Activated T-helper 17 cell treated with anti-CD3 and anti-CD28 coated beads, Interleukin-2, amount 50 U/mL, for 72 hours (primary cell): ENCODE results near the gene SLC36A2. TPM values are rescaled to one million over a fixed set of nuclear protein-coding genes. Genes with fewer than 3 reads are reported as not detected.
"Not testable (repeated sequence)": the region's sequence is repeated elsewhere in the genome, so short reads cannot be mapped to it uniquely, and the experiment has no call there.

Experiments used
- ATAC-seq: fragments of 150-1000 bp; cut with Tn5 transposase; replicated peaks from 2 replicates; pipeline ENCODE4 v1.10.0; 2021; ENCODE audit warnings: mild to moderate bottlenecking, moderate library complexity
- H3K27ac Mint-ChIP-seq: one replicate; pipeline ENCODE4 v1.8.0; 2022; ENCODE audit warnings: mixed read lengths
- H3K27me3 Mint-ChIP-seq: one replicate; pipeline ENCODE4 v1.8.0; 2022; ENCODE audit warnings: mixed read lengths
- H3K36me3 Mint-ChIP-seq: one replicate; pipeline ENCODE4 v1.8.0; 2022; ENCODE audit warnings: low read depth, mild to moderate bottlenecking, mixed read lengths
- H3K4me1 Mint-ChIP-seq: one replicate; pipeline ENCODE4 v1.8.0; 2022; ENCODE audit warnings: mixed read lengths
- H3K4me3 Mint-ChIP-seq: one replicate; pipeline ENCODE4 v1.8.0; 2022; ENCODE audit warnings: mild to moderate bottlenecking, mixed read lengths
- H3K9me3 Mint-ChIP-seq: one replicate; pipeline ENCODE4 v1.8.0; 2022; ENCODE audit warnings: mixed read lengths
- total RNA-seq, 2 donors: library from RNA; stranded (reverse); gene quantifications; one replicate each; pipeline ENCODE4 v1.2.3, GENCODE V29; 2022

Gene SLC36A2
- total RNA-seq, 2 donors from 2014 or later, result not detected

GRCh38 chr5:151312756-151313324 is 34.5 kb downstream of the SLC36A2 start:
- peaks cover 4% of the 10 kb centered on the region for H3K4me1 Mint-ChIP-seq
- H3K27me3 Mint-ChIP-seq, result peaks cover 24% of the 10 kb centered on the region
- ATAC-seq, result no peak
- peaks cover 10% of the 10 kb centered on the region for H3K9me3 Mint-ChIP-seq
- no peak overlapping the region for H3K4me3 Mint-ChIP-seq
- H3K36me3 Mint-ChIP-seq, result no peaks in the 10 kb centered on the region
- H3K27ac Mint-ChIP-seq, result no peak overlapping the region

GRCh38 chr5:151310932-151311331 is 36.4 kb downstream of the SLC36A2 start:
- Mint-ChIP-seq H3K4me1 (peaks cover 2% of the 10 kb centered on the region), H3K4me3 (no peak overlapping the region), H3K9me3 (peaks cover 10% of the 10 kb centered on the region), H3K27me3 (peaks cover 21% of the 10 kb centered on the region), H3K27ac (no peak overlapping the region), H3K36me3 (no peaks in the 10 kb centered on the region)
- no peak for ATAC-seq

- Mint-ChIP-seq H3K9me3 (peaks cover 10% of the 10 kb centered on the region), H3K27me3 (peaks cover 19% of the 10 kb centered on the region)
- not testable (repeated sequence) for H3K27ac Mint-ChIP-seq, H3K4me3 Mint-ChIP-seq, ATAC-seq, H3K4me1 Mint-ChIP-seq, H3K36me3 Mint-ChIP-seq
Observed at GRCh38 chr5:151309821-151310220, 37.5 kb downstream of the SLC36A2 start.

GRCh38 chr5:151309266-151309665 is 38.1 kb downstream of the SLC36A2 start:
- H3K27ac Mint-ChIP-seq, ATAC-seq, H3K36me3 Mint-ChIP-seq, H3K4me1 Mint-ChIP-seq, H3K4me3 Mint-ChIP-seq: not testable (repeated sequence)
- Mint-ChIP-seq H3K9me3 (peaks cover 10% of the 10 kb centered on the region), H3K27me3 (peaks cover 19% of the 10 kb centered on the region)

- no peaks in the 10 kb centered on the region for H3K9me3 Mint-ChIP-seq
- no peak within 1 kb of the TSS for H3K4me3 Mint-ChIP-seq
- no peaks in the 10 kb centered on the region for H3K4me1 Mint-ChIP-seq
- peaks cover 3% of the 10 kb centered on the region for H3K27me3 Mint-ChIP-seq
- H3K27ac Mint-ChIP-seq, result no peak within 1 kb of the TSS
- no peaks in the 10 kb centered on the region for H3K36me3 Mint-ChIP-seq
- no peak for ATAC-seq
Observed at GRCh38 chr5:151303666-151304065, 43.7 kb downstream of the SLC36A2 start, which contains the start of gene SLC36A3. Gene SLC36A3 (minus strand): TSS chr5:151303766. CDS start chr5:151303354, 412 bp downstream.

GRCh38 chr5:151298063-151298855 is 49.1 kb downstream of the SLC36A2 start:
- Mint-ChIP-seq H3K4me3 (no peak overlapping the region), H3K27me3 (peaks cover 16% of the 10 kb centered on the region), H3K36me3 (no peaks in the 10 kb centered on the region), H3K4me1 (no peaks in the 10 kb centered on the region), H3K27ac (no peak overlapping the region), H3K9me3 (no peaks in the 10 kb centered on the region)
- no peak for ATAC-seq

- Mint-ChIP-seq H3K9me3 (no peaks in the 10 kb centered on the region), H3K27ac (no peak overlapping the region), H3K4me3 (no peak overlapping the region), H3K27me3 (peaks cover 16% of the 10 kb centered on the region), H3K4me1 (no peaks in the 10 kb centered on the region), H3K36me3 (no peaks in the 10 kb centered on the region)
- no peak for ATAC-seq
Observed at GRCh38 chr5:151296974-151297373, 50.4 kb downstream of the SLC36A2 start.

- Mint-ChIP-seq H3K4me3 (no peak overlapping the region), H3K36me3 (no peaks in the 10 kb centered on the region), H3K4me1 (no peaks in the 10 kb centered on the region), H3K27ac (no peak overlapping the region), H3K9me3 (no peaks in the 10 kb centered on the region), H3K27me3 (peaks cover 16% of the 10 kb centered on the region)
- ATAC-seq, result no peak
Observed at GRCh38 chr5:151296478-151296830, 50.9 kb downstream of the SLC36A2 start.

GRCh38 chr5:151295791-151296477 is 51.4 kb downstream of the SLC36A2 start:
- Mint-ChIP-seq H3K4me1 (no peaks in the 10 kb centered on the region), H3K27me3 (peaks cover 16% of the 10 kb centered on the region), H3K27ac (no peak overlapping the region), H3K36me3 (no peaks in the 10 kb centered on the region), H3K9me3 (no peaks in the 10 kb centered on the region), H3K4me3 (no peak overlapping the region)
- no peak for ATAC-seq

- no peaks in the 10 kb centered on the region for H3K36me3 Mint-ChIP-seq
- H3K27ac Mint-ChIP-seq, result no peak overlapping the region
- no peaks in the 10 kb centered on the region for H3K9me3 Mint-ChIP-seq
- no peaks in the 10 kb centered on the region for H3K4me1 Mint-ChIP-seq
- ATAC-seq, result no peak
- H3K4me3 Mint-ChIP-seq, result no peak overlapping the region
- peaks cover 16% of the 10 kb centered on the region for H3K27me3 Mint-ChIP-seq
Observed at GRCh38 chr5:151295138-151295537, 52.2 kb downstream of the SLC36A2 start.

- Mint-ChIP-seq H3K4me3 (no peak overlapping the region), H3K9me3 (no peaks in the 10 kb centered on the region), H3K4me1 (no peaks in the 10 kb centered on the region), H3K36me3 (no peaks in the 10 kb centered on the region), H3K27ac (no peak overlapping the region), H3K27me3 (peaks cover 13% of the 10 kb centered on the region)
- no peak for ATAC-seq
Observed at GRCh38 chr5:151293624-151294023, 53.7 kb downstream of the SLC36A2 start.

GRCh38 chr5:151288180-151288579 is 59.2 kb downstream of the SLC36A2 start:
- Mint-ChIP-seq H3K27ac (no peak overlapping the region), H3K27me3 (no peaks in the 10 kb centered on the region), H3K9me3 (no peaks in the 10 kb centered on the region), H3K4me1 (peaks cover 6% of the 10 kb centered on the region), H3K4me3 (no peak overlapping the region), H3K36me3 (no peaks in the 10 kb centered on the region)
- no peak for ATAC-seq

- no peaks in the 10 kb centered on the region for H3K9me3 Mint-ChIP-seq
- no peaks in the 10 kb centered on the region for H3K36me3 Mint-ChIP-seq
- H3K4me3 Mint-ChIP-seq, result no peak overlapping the region
- no peaks in the 10 kb centered on the region for H3K27me3 Mint-ChIP-seq
- H3K27ac Mint-ChIP-seq, result no peak overlapping the region
- peaks cover 6% of the 10 kb centered on the region for H3K4me1 Mint-ChIP-seq
- no peak for ATAC-seq
Observed at GRCh38 chr5:151286246-151286645, 61.1 kb downstream of the SLC36A2 start.

- Mint-ChIP-seq H3K4me1 (peaks cover 6% of the 10 kb centered on the region), H3K36me3 (no peaks in the 10 kb centered on the region), H3K27ac (no peak overlapping the region), H3K9me3 (no peaks in the 10 kb centered on the region), H3K27me3 (no peaks in the 10 kb centered on the region), H3K4me3 (no peak overlapping the region)
- ATAC-seq, result no peak
Observed at GRCh38 chr5:151285683-151286082, 61.7 kb downstream of the SLC36A2 start.
